HL-60 (cell line): Measurements from ENCODE around the gene RTN3.

ENCODE experiments used
- DNase-seq, 2 experiments: peaks; one replicate each; pipeline ENCODE4 v3.0.0-alpha.2; 2010 to 2020; ENCODE audit warnings: low read depth in 1 of 2, low spot score in 1 of 2
- H3K27ac ChIP-seq: fragments of 250-450 bp; sonication (Bioruptor Pico); replicated peaks from 2 replicates; pipeline ENCODE4 v1.5.1; 2020; ENCODE audit warnings: mild to moderate bottlenecking, moderate library complexity
- H3K27me3 ChIP-seq: fragments of 250-450 bp; sonication (Bioruptor Pico); 2 replicates; pipeline ENCODE4 v1.5.1; 2021; ENCODE audit warnings: mild to moderate bottlenecking, moderate library complexity; ENCODE audit not compliant: insufficient read depth, poor library complexity, severe bottlenecking
- H3K4me3 ChIP-seq: replicated peaks from 2 replicates; pipeline ENCODE4 v1.5.1; 2011; ENCODE audit warnings: mild to moderate bottlenecking, control low read depth, low read length; ENCODE audit not compliant: insufficient read depth
- POLR2AphosphoS5 ChIP-seq: IDR thresholded peaks from 2 replicates; pipeline ENCODE4 v1.6.1; 2012; ENCODE audit warnings: low read depth
- SPI1 ChIP-seq: IDR thresholded peaks from 2 replicates; pipeline ENCODE4 v1.6.1; 2012; ENCODE audit warnings: low read depth, mild to moderate bottlenecking, borderline replicate concordance
- TF ChIP-seq, protein P1 (sequence below): IDR thresholded peaks from 2 replicates; pipeline ENCODE4 v1.6.1; 2012; ENCODE audit warnings: low read depth; ENCODE audit not compliant: insufficient replicate concordance
- TF ChIP-seq, protein P2 (sequence below): IDR thresholded peaks from one replicate; pipeline ENCODE4 v1.5.1; 2011; ENCODE audit warnings: low read length, control low read depth, inconsistent platforms; ENCODE audit not compliant: insufficient read depth

Gene RTN3

GRCh38 chr11:63804259-63804658, 123.0 kb downstream of the RTN3 start:
- TF ChIP-seq, protein P1, sequence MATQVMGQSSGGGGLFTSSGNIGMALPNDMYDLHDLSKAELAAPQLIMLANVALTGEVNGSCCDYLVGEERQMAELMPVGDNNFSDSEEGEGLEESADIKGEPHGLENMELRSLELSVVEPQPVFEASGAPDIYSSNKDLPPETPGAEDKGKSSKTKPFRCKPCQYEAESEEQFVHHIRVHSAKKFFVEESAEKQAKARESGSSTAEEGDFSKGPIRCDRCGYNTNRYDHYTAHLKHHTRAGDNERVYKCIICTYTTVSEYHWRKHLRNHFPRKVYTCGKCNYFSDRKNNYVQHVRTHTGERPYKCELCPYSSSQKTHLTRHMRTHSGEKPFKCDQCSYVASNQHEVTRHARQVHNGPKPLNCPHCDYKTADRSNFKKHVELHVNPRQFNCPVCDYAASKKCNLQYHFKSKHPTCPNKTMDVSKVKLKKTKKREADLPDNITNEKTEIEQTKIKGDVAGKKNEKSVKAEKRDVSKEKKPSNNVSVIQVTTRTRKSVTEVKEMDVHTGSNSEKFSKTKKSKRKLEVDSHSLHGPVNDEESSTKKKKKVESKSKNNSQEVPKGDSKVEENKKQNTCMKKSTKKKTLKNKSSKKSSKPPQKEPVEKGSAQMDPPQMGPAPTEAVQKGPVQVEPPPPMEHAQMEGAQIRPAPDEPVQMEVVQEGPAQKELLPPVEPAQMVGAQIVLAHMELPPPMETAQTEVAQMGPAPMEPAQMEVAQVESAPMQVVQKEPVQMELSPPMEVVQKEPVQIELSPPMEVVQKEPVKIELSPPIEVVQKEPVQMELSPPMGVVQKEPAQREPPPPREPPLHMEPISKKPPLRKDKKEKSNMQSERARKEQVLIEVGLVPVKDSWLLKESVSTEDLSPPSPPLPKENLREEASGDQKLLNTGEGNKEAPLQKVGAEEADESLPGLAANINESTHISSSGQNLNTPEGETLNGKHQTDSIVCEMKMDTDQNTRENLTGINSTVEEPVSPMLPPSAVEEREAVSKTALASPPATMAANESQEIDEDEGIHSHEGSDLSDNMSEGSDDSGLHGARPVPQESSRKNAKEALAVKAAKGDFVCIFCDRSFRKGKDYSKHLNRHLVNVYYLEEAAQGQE, result no peak
- no peak overlapping the region for H3K27ac ChIP-seq
- no peaks in the 10 kb centered on the region for H3K27me3 ChIP-seq
- H3K4me3 ChIP-seq, result no peak overlapping the region
- DNase-seq, result no peak

GRCh38 chr11:63805844-63806415, 124.6 kb downstream of the RTN3 start:
- TF ChIP-seq, protein P1, result no peak
- TF ChIP-seq POLR2AphosphoS5 (no peak), SPI1 (no peak)
- TF ChIP-seq, protein P2, sequence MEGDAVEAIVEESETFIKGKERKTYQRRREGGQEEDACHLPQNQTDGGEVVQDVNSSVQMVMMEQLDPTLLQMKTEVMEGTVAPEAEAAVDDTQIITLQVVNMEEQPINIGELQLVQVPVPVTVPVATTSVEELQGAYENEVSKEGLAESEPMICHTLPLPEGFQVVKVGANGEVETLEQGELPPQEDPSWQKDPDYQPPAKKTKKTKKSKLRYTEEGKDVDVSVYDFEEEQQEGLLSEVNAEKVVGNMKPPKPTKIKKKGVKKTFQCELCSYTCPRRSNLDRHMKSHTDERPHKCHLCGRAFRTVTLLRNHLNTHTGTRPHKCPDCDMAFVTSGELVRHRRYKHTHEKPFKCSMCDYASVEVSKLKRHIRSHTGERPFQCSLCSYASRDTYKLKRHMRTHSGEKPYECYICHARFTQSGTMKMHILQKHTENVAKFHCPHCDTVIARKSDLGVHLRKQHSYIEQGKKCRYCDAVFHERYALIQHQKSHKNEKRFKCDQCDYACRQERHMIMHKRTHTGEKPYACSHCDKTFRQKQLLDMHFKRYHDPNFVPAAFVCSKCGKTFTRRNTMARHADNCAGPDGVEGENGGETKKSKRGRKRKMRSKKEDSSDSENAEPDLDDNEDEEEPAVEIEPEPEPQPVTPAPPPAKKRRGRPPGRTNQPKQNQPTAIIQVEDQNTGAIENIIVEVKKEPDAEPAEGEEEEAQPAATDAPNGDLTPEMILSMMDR, result no peak
- Histone ChIP-seq H3K27me3 (peaks cover 2% of the 10 kb centered on the region), H3K4me3 (no peak overlapping the region), H3K27ac (no peak overlapping the region)
- DNase-seq, result no peak
